GM23338 (cell line): Measurements from ENCODE around the gene UNC80. TPM values are rescaled to one million over a fixed set of nuclear protein-coding genes. Genes with fewer than 3 reads are reported as not detected.
A peak's percentile ranks its signal among the peaks of the same experiment; 100 is the strongest.

Experiments used
- ATAC-seq: fragments of 200-7000 bp; cut with Tn5 transposase; 3 replicates; pipeline ENCODE4 v1.9.1; 2020
- DNase-seq: peaks from one replicate; pipeline ENCODE4 v3.0.0-alpha.2; 2015; ENCODE audit warnings: low spot score
- H2AFZ ChIP-seq: fragments of 200-600 bp; sonication (generic); 2 replicates; pipeline ENCODE4 v1.8.0; 2016; ENCODE audit warnings: antibody characterized with exemption, mild to moderate bottlenecking, moderate library complexity
- H3F3A ChIP-seq: fragments of 200-600 bp; sonication (generic); replicated peaks from 2 replicates; pipeline ENCODE4 v1.8.0; 2017; ENCODE audit warnings: antibody characterized with exemption, mixed run types, low read depth
- H3K27ac ChIP-seq: fragments of 200-600 bp; sonication (generic); 2 replicates; pipeline ENCODE4 v1.6.1; 2016; ENCODE audit warnings: low read depth
- H3K27me3 ChIP-seq: fragments of 200-600 bp; sonication (generic); 2 replicates; pipeline ENCODE4 v1.8.0; 2016; ENCODE audit warnings: mild to moderate bottlenecking, mixed run types, moderate library complexity; ENCODE audit not compliant: insufficient read depth
- H3K36me3 ChIP-seq: fragments of 200-600 bp; sonication (generic); 2 replicates; pipeline ENCODE4 v1.8.0; 2016; ENCODE audit warnings: mild to moderate bottlenecking; ENCODE audit not compliant: insufficient read depth
- H3K4me1 ChIP-seq: fragments of 200-600 bp; sonication (generic); 2 replicates; pipeline ENCODE4 v1.8.0; 2016; ENCODE audit warnings: mild to moderate bottlenecking, moderate library complexity; ENCODE audit not compliant: insufficient read depth
- H3K4me2 ChIP-seq: fragments of 200-600 bp; sonication (generic); 2 replicates; pipeline ENCODE4 v1.7.1; 2017; ENCODE audit warnings: mixed run types
- H3K4me3 ChIP-seq: fragments of 200-600 bp; sonication (generic); 2 replicates; pipeline ENCODE4 v1.6.1; 2016; ENCODE audit warnings: mixed run types
- H3K79me2 ChIP-seq: fragments of 200-600 bp; sonication (generic); replicated peaks from 2 replicates; pipeline ENCODE4 v1.8.0; 2017; ENCODE audit warnings: mild to moderate bottlenecking; ENCODE audit not compliant: insufficient read depth
- H3K9me2 ChIP-seq: fragments of 200-600 bp; sonication (generic); 2 replicates; pipeline ENCODE4 v1.8.0; 2017; ENCODE audit not compliant: insufficient read depth
- H4K20me1 ChIP-seq: fragments of 200-600 bp; sonication (generic); replicated peaks from 2 replicates; pipeline ENCODE4 v1.8.0; 2017; ENCODE audit warnings: mild to moderate bottlenecking; ENCODE audit not compliant: insufficient read depth
- H3K27ac Mint-ChIP-seq: 2 replicates; pipeline ENCODE4 v1.8.0; 2020; ENCODE audit warnings: inconsistent platforms, mild to moderate bottlenecking, moderate library complexity, mixed read lengths
- H3K27me3 Mint-ChIP-seq: 3 replicates; pipeline ENCODE4 v1.8.0; 2022; ENCODE audit warnings: low read depth, mild to moderate bottlenecking, moderate library complexity, mixed read lengths, inconsistent platforms; ENCODE audit not compliant: insufficient read depth, poor library complexity
- H3K36me3 Mint-ChIP-seq: 3 replicates; pipeline ENCODE4 v1.8.0; 2021; ENCODE audit warnings: low read depth, mild to moderate bottlenecking, inconsistent platforms, moderate library complexity, mixed read lengths
- H3K4me1 Mint-ChIP-seq: 3 replicates; pipeline ENCODE4 v1.8.0; 2020; ENCODE audit warnings: mild to moderate bottlenecking, inconsistent platforms, mixed read lengths
- H3K4me3 Mint-ChIP-seq: 3 replicates; pipeline ENCODE4 v1.8.0; 2021; ENCODE audit warnings: moderate library complexity, mild to moderate bottlenecking, inconsistent platforms, mixed read lengths
- H3K9me3 Mint-ChIP-seq: 3 replicates; pipeline ENCODE4 v1.8.0; 2020; ENCODE audit warnings: moderate library complexity, mild to moderate bottlenecking, inconsistent platforms, mixed read lengths
- CREB1 ChIP-seq: fragments of 250-450 bp; sonication (Bioruptor Pico); IDR thresholded peaks from 2 replicates; pipeline ENCODE4 v1.5.0; 2020; ENCODE audit warnings: low read depth, mild to moderate bottlenecking, moderate library complexity
- CTCF ChIP-seq, 2 experiments: fragments of 200-600 bp in 1 of 2; sonication (generic) in 1 of 2; conservative IDR thresholded peaks; 2 replicates each; pipeline versions ENCODE4 v1.5.1 to v1.6.1; 2016 to 2017; ENCODE audit warnings: antibody characterized with exemption in 2 of 2, low read depth in 2 of 2, mild to moderate bottlenecking in 2 of 2, moderate library complexity in 1 of 2
- ETS1 ChIP-seq: IDR thresholded peaks from 2 replicates; pipeline ENCODE4 v1.6.1; 2016; ENCODE audit warnings: antibody characterized with exemption
- EZH2 ChIP-seq: fragments of 200-600 bp; sonication (generic); IDR thresholded peaks from one replicate; pipeline ENCODE4 v1.8.0; 2017; ENCODE audit warnings: antibody characterized with exemption, mild to moderate bottlenecking, low read depth; ENCODE audit not compliant: unreplicated experiment
- JUNB ChIP-seq: IDR thresholded peaks from one replicate; pipeline ENCODE4 v1.6.1; 2016; ENCODE audit warnings: antibody characterized with exemption; ENCODE audit not compliant: unreplicated experiment
- NANOG ChIP-seq: IDR thresholded peaks from 2 replicates; pipeline ENCODE4 v1.6.1; 2016; ENCODE audit warnings: antibody characterized with exemption, borderline replicate concordance
- REST ChIP-seq: IDR thresholded peaks from one replicate; pipeline ENCODE4 v1.6.1; 2018; ENCODE audit warnings: antibody characterized with exemption; ENCODE audit not compliant: unreplicated experiment
- STAT1 ChIP-seq: IDR thresholded peaks from one replicate; pipeline ENCODE4 v1.6.1; 2016; ENCODE audit warnings: antibody characterized with exemption; ENCODE audit not compliant: unreplicated experiment
- ZNF114 ChIP-seq: fragments of 250-450 bp; sonication (Bioruptor Pico); IDR thresholded peaks from 2 replicates; pipeline ENCODE4 v1.5.0; 2020; ENCODE audit warnings: mild to moderate bottlenecking, moderate library complexity
- ZNF331 ChIP-seq: fragments of 250-450 bp; sonication (Bioruptor Pico); IDR thresholded peaks from 2 replicates; pipeline ENCODE4 v1.5.0; 2020; ENCODE audit warnings: low read depth, mild to moderate bottlenecking, moderate library complexity
- polyA plus RNA-seq: library from polyadenylated mRNA; unstranded; fragments of >200 nt; fragmentation: Nextera tagmentation; extraction: Ambion mirVana; gene quantifications from 2 replicates; pipeline ENCODE4 v1.2.1, GENCODE V29; 2016
- total RNA-seq: library from RNA; depleted of rRNA; stranded (reverse); fragments of >200 nt; shearing (Covaris generic); gene quantifications from 2 replicates; pipeline ENCODE4 v1.2.3, GENCODE V29; 2014

Gene UNC80
- total and polyA plus RNA-seq, 2 experiments from 2014 or later = 0.11 to 1.5 TPM

- Mint-ChIP-seq H3K9me3 (no peaks in the 10 kb centered on the region), H3K27ac (no peak overlapping the region), H3K36me3 (no peaks in the 10 kb centered on the region), H3K27me3 (peaks cover 8% of the 10 kb centered on the region), H3K4me1 (peaks cover 24% of the 10 kb centered on the region), H3K4me3 (peak overlapping the region; percentile 25; the same call in 2 of the 3 replicates)
- peak overlapping the region; percentile 39 for H3K4me2 ChIP-seq
- peak; percentile 40 for DNase-seq
- H3K27ac ChIP-seq = no peak overlapping the region
- peak overlapping the region; percentile 24 for H3K4me3 ChIP-seq
- H3K9me2 ChIP-seq = no peaks in the 10 kb centered on the region
- no peaks in the 10 kb centered on the region for H4K20me1 ChIP-seq
- peaks cover 17% of the 10 kb centered on the region for H3K27me3 ChIP-seq
- H2AFZ ChIP-seq = no peak overlapping the region
- TF ChIP-seq ZNF331 (no peak), JUNB (no peak), REST (no peak), ETS1 (no peak), NANOG (no peak), CREB1 (CRISPR knock-in tag) (no peak), ZNF114 (CRISPR knock-in tag) (no peak), EZH2 (no peak), STAT1 (no peak), CTCF (conservative IDR thresholded peaks at IDR 0.05; ENCODE audit: low read depth in 2 of 2) (no peak)
- peaks cover 11% of the 10 kb centered on the region for H3K4me1 ChIP-seq
- no peaks in the 10 kb centered on the region for H3F3A ChIP-seq
- H3K79me2 ChIP-seq = no peaks in the 10 kb centered on the region
- no peaks in the 10 kb centered on the region for H3K36me3 ChIP-seq
- peak; percentile 39 for ATAC-seq
Observed at GRCh38 chr2:209960045-209960444, 188.4 kb downstream of the UNC80 start.
